ENCODE results near the gene APOC3. TPM values are rescaled to one million over a fixed set of nuclear protein-coding genes. Genes with fewer than 3 reads are reported as not detected.

The APOC3 gene
- total and polyA plus RNA-seq, 9 of the 15 experiments (the other 6 are each of a cell fraction or from before 2014, with no cell fraction given) = 1.1 TPM; not detected in 8

- TF ChIP-seq MITF (IDR thresholded peaks at IDR 0.05) = no peak
- TF ChIP-seq CC2D1A (IDR thresholded peaks at IDR 0.05) = peak; percentile 60
- no peak for TF ChIP-seq E2F5 (CRISPR knock-in tag; IDR thresholded peaks at IDR 0.05)
- no peak for TF ChIP-seq ZNF3 (CRISPR knock-in tag; IDR thresholded peaks at IDR 0.05)
- TF ChIP-seq MGA (IDR thresholded peaks at IDR 0.05) = no peak
- no peak for TF ChIP-seq UBTF (IDR thresholded peaks at IDR 0.05; ENCODE audit: borderline replicate concordance in 1 of 2, low read depth in 2 of 2, low read length in 2 of 2)
- TF ChIP-seq CTBP1 (IDR thresholded peaks at IDR 0.05; ENCODE audit: borderline replicate concordance) = peak; percentile 46; the same call in 1 of the 2 replicates
- TF ChIP-seq MAFF (IDR thresholded peaks at IDR 0.05; ENCODE audit: low read length) = no peak
Observed at GRCh38 chr11:116791002-116791812, 38.5 kb upstream of the APOC3 start (continued).

Data from K562 (cell line).